Measurements from ENCODE around the gene TMEM44. TPM values are rescaled to one million over a fixed set of nuclear protein-coding genes. Genes with fewer than 3 reads are reported as not detected.

TMEM44 gene
- total RNA-seq, 1 donor = 18.8 TPM

- H2AFZ ChIP-seq (ENCODE audit: low read length) = no peak overlapping the region
- peak overlapping the region; percentile 91 for H3K4me2 ChIP-seq (ENCODE audit: insufficient read depth, low read length)
- no peaks in the 10 kb centered on the region for H3K27me3 ChIP-seq (ENCODE audit: insufficient read depth, low read length)
- no peak for TF ChIP-seq CTCF (IDR thresholded peaks at IDR 0.05; ENCODE audit: extremely low read depth, low read depth, low read length)
- no peaks in the 10 kb centered on the region for H4K20me1 ChIP-seq (ENCODE audit: insufficient read depth, low read length)
- H3K4me3 ChIP-seq (ENCODE audit: insufficient read depth, low read length) = peak overlapping the region; percentile 90
- H3K4me1 ChIP-seq (ENCODE audit: insufficient read depth, low read length) = peaks cover 44% of the 10 kb centered on the region
- peaks cover 11% of the 10 kb centered on the region for H3K79me2 ChIP-seq (ENCODE audit: insufficient read depth, low read length)
- peaks cover 21% of the 10 kb centered on the region for H3K36me3 ChIP-seq (ENCODE audit: insufficient read depth, low read length)
- no peaks in the 10 kb centered on the region for H3K9me3 ChIP-seq (ENCODE audit: low read depth, low read length)
- DNase-seq (ENCODE audit: insufficient read length, low spot score, missing footprints) = peak; percentile 19
- H3K27ac ChIP-seq (ENCODE audit: low read depth, low read length) = peak overlapping the region; percentile 97
Observed at GRCh38 chr3:194584320-194584776, 48.9 kb downstream of the TMEM44 start.

GRCh38 chr3:194582196-194582905 lies 50.9 kb downstream of the TMEM44 start:
- Histone ChIP-seq H3K79me2 (ENCODE audit: insufficient read depth, low read length) (peaks cover 11% of the 10 kb centered on the region), H3K4me2 (ENCODE audit: insufficient read depth, low read length) (no peak overlapping the region), H3K9me3 (ENCODE audit: low read depth, low read length) (no peaks in the 10 kb centered on the region), H3K4me3 (ENCODE audit: insufficient read depth, low read length) (no peak overlapping the region), H3K27me3 (ENCODE audit: insufficient read depth, low read length) (no peaks in the 10 kb centered on the region), H3K36me3 (ENCODE audit: insufficient read depth, low read length) (peaks cover 7% of the 10 kb centered on the region), H2AFZ (ENCODE audit: low read length) (no peak overlapping the region), H3K4me1 (ENCODE audit: insufficient read depth, low read length) (peaks cover 49% of the 10 kb centered on the region), H3K27ac (ENCODE audit: low read depth, low read length) (no peak overlapping the region), H4K20me1 (ENCODE audit: insufficient read depth, low read length) (no peaks in the 10 kb centered on the region)
- TF ChIP-seq CTCF (IDR thresholded peaks at IDR 0.05; ENCODE audit: extremely low read depth, low read depth, low read length) = no peak
- no peak for DNase-seq (ENCODE audit: insufficient read length, low spot score, missing footprints)

GRCh38 chr3:194579091-194579606 lies 54.1 kb downstream of the TMEM44 start:
- H3K9me3 ChIP-seq (ENCODE audit: low read depth, low read length) = no peaks in the 10 kb centered on the region
- H3K27ac ChIP-seq (ENCODE audit: low read depth, low read length) = peak overlapping the region; percentile 99
- TF ChIP-seq CTCF (IDR thresholded peaks at IDR 0.05; ENCODE audit: extremely low read depth, low read depth, low read length) = no peak
- no peak overlapping the region for H3K4me2 ChIP-seq (ENCODE audit: insufficient read depth, low read length)
- DNase-seq (ENCODE audit: insufficient read length, low spot score, missing footprints) = peak; percentile 73
- peaks cover 45% of the 10 kb centered on the region for H3K4me1 ChIP-seq (ENCODE audit: insufficient read depth, low read length)
- no peaks in the 10 kb centered on the region for H3K36me3 ChIP-seq (ENCODE audit: insufficient read depth, low read length)
- H3K27me3 ChIP-seq (ENCODE audit: insufficient read depth, low read length) = no peaks in the 10 kb centered on the region
- H4K20me1 ChIP-seq (ENCODE audit: insufficient read depth, low read length) = no peaks in the 10 kb centered on the region
- H2AFZ ChIP-seq (ENCODE audit: low read length) = no peak overlapping the region
- H3K4me3 ChIP-seq (ENCODE audit: insufficient read depth, low read length) = no peak overlapping the region
- H3K79me2 ChIP-seq (ENCODE audit: insufficient read depth, low read length) = peaks cover 3% of the 10 kb centered on the region
